ENCODE results near the gene ASZ1.

Gene ASZ1

GRCh38 chr7:117402109-117402508 is 25.2 kb downstream of the ASZ1 start:
- DNase-seq (ENCODE audit: low spot score) = no peak

- DNase-seq (ENCODE audit: low spot score) = peak; percentile 31
Measured at GRCh38 chr7:117401293-117402002, 25.8 kb downstream of the ASZ1 start.

- DNase-seq (ENCODE audit: low spot score) = no peak
Measured at GRCh38 chr7:117399820-117400422, 27.4 kb downstream of the ASZ1 start.

GRCh38 chr7:117395743-117396142 is 31.6 kb downstream of the ASZ1 start:
- no peak for DNase-seq (ENCODE audit: low spot score)

- DNase-seq (ENCODE audit: low spot score) = no peak
Measured at GRCh38 chr7:117393781-117394180, 33.5 kb downstream of the ASZ1 start.

- DNase-seq (ENCODE audit: low spot score) = no peak
Measured at GRCh38 chr7:117389871-117390270, 37.4 kb downstream of the ASZ1 start.

GRCh38 chr7:117386110-117386706 is 41.1 kb downstream of the ASZ1 start:
- DNase-seq (ENCODE audit: low spot score) = no peak

GRCh38 chr7:117385363-117386109 is 41.8 kb downstream of the ASZ1 start:
- no peak for DNase-seq (ENCODE audit: low spot score)

GRCh38 chr7:117384688-117385362 is 42.5 kb downstream of the ASZ1 start:
- DNase-seq (ENCODE audit: low spot score) = no peak

GRCh38 chr7:117383483-117384189 is 43.7 kb downstream of the ASZ1 start:
- DNase-seq (ENCODE audit: low spot score) = no peak

GRCh38 chr7:117383046-117383445 is 44.2 kb downstream of the ASZ1 start:
- no peak for DNase-seq (ENCODE audit: low spot score)

GRCh38 chr7:117381362-117381761 is 45.9 kb downstream of the ASZ1 start:
- DNase-seq (ENCODE audit: low spot score) = no peak

- DNase-seq (ENCODE audit: low spot score) = no peak
Measured at GRCh38 chr7:117375380-117375779, 51.9 kb downstream of the ASZ1 start.

- no peak for DNase-seq (ENCODE audit: low spot score)
Measured at GRCh38 chr7:117372073-117372472, 55.2 kb downstream of the ASZ1 start.

GRCh38 chr7:117364339-117365080 is 62.8 kb downstream of the ASZ1 start:
- DNase-seq (ENCODE audit: low spot score) = no peak

GRCh38 chr7:117362294-117362888 is 64.9 kb downstream of the ASZ1 start:
- DNase-seq (ENCODE audit: low spot score) = no peak

GRCh38 chr7:117350027-117350426 is 77.3 kb downstream of the ASZ1 start:
- DNase-seq (ENCODE audit: low spot score) = no peak

- no peak for DNase-seq (ENCODE audit: low spot score)
Measured at GRCh38 chr7:117349570-117349969, 77.7 kb downstream of the ASZ1 start.

- DNase-seq (ENCODE audit: low spot score) = no peak
Measured at GRCh38 chr7:117347962-117348672, 79.2 kb downstream of the ASZ1 start.

- DNase-seq (ENCODE audit: low spot score) = no peak
Measured at GRCh38 chr7:117347480-117347879, 79.8 kb downstream of the ASZ1 start.
